ENCODE measurements around the gene TEX101.
"Not testable (repeated sequence)": the region's sequence is repeated elsewhere in the genome, so short reads cannot be mapped to it uniquely, and the experiment has no call there.

TEX101 gene

GRCh38 chr19:43414554-43414953 lies at the start of gene TEX101:
TEX101 (plus strand) TSS chr19:43414890; CDS start chr19:43415920, 1,030 bp downstream.
- no peak for DNase-seq (ENCODE audit: low read depth in 3 of 3, low spot score in 1 of 3)

- DNase-seq (ENCODE audit: low read depth in 3 of 3, low spot score in 1 of 3): not testable (repeated sequence)
Measured at GRCh38 chr19:43365677-43366076, 49.0 kb upstream of the TEX101 start.

- DNase-seq (ENCODE audit: low read depth in 3 of 3, low spot score in 1 of 3): no peak
Measured at GRCh38 chr19:43367822-43368221, 46.9 kb upstream of the TEX101 start.

GRCh38 chr19:43368897-43369296 lies 45.8 kb upstream of the TEX101 start:
- DNase-seq (ENCODE audit: low read depth in 3 of 3, low spot score in 1 of 3): not testable (repeated sequence)

- no peak for DNase-seq (ENCODE audit: low read depth in 3 of 3, low spot score in 1 of 3)
Measured at GRCh38 chr19:43371909-43372308, 42.8 kb upstream of the TEX101 start.

GRCh38 chr19:43372462-43372861 lies 42.2 kb upstream of the TEX101 start:
- DNase-seq (ENCODE audit: low read depth in 3 of 3, low spot score in 1 of 3): no peak

GRCh38 chr19:43377624-43378023 lies 37.1 kb upstream of the TEX101 start:
- DNase-seq (ENCODE audit: low read depth in 3 of 3, low spot score in 1 of 3): not testable (repeated sequence)

GRCh38 chr19:43380008-43380407 lies 34.7 kb upstream of the TEX101 start:
- no peak for DNase-seq (ENCODE audit: low read depth in 3 of 3, low spot score in 1 of 3)

GRCh38 chr19:43380771-43381386 lies 33.8 kb upstream of the TEX101 start:
- DNase-seq (ENCODE audit: low read depth in 3 of 3, low spot score in 1 of 3): no peak

- DNase-seq (ENCODE audit: low read depth in 3 of 3, low spot score in 1 of 3): not testable (repeated sequence)
Measured at GRCh38 chr19:43382586-43383216, 32.0 kb upstream of the TEX101 start.

GRCh38 chr19:43383254-43383653 lies 31.4 kb upstream of the TEX101 start:
- DNase-seq (ENCODE audit: low read depth in 3 of 3, low spot score in 1 of 3): not testable (repeated sequence)

GRCh38 chr19:43383759-43384158 lies 30.9 kb upstream of the TEX101 start:
- not testable (repeated sequence) for DNase-seq (ENCODE audit: low read depth in 3 of 3, low spot score in 1 of 3)

GRCh38 chr19:43390903-43391551 lies 23.7 kb upstream of the TEX101 start:
- DNase-seq (ENCODE audit: low read depth in 3 of 3, low spot score in 1 of 3): not testable (repeated sequence)

GRCh38 chr19:43391552-43391935 lies 23.1 kb upstream of the TEX101 start:
- DNase-seq (ENCODE audit: low read depth in 3 of 3, low spot score in 1 of 3): not testable (repeated sequence)

GRCh38 chr19:43393501-43393900 lies 21.2 kb upstream of the TEX101 start:
- DNase-seq (ENCODE audit: low read depth in 3 of 3, low spot score in 1 of 3): not testable (repeated sequence)

GRCh38 chr19:43395561-43395960 lies 19.1 kb upstream of the TEX101 start:
- no peak for DNase-seq (ENCODE audit: low read depth in 3 of 3, low spot score in 1 of 3)

GRCh38 chr19:43406297-43406696 lies 8.4 kb upstream of the TEX101 start:
- DNase-seq (ENCODE audit: low read depth in 3 of 3, low spot score in 1 of 3): no peak

GRCh38 chr19:43407416-43408005 lies 7.2 kb upstream of the TEX101 start:
- DNase-seq (ENCODE audit: low read depth in 3 of 3, low spot score in 1 of 3): no peak

- no peak for DNase-seq (ENCODE audit: low read depth in 3 of 3, low spot score in 1 of 3)
Measured at GRCh38 chr19:43408043-43408442, 6.6 kb upstream of the TEX101 start.

GRCh38 chr19:43409415-43409814 lies 5.3 kb upstream of the TEX101 start:
- no peak for DNase-seq (ENCODE audit: low read depth in 3 of 3, low spot score in 1 of 3)

GRCh38 chr19:43412441-43412840 lies 2.2 kb upstream of the TEX101 start:
- DNase-seq (ENCODE audit: low read depth in 3 of 3, low spot score in 1 of 3): no peak

All from stimulated activated CD4-positive, alpha-beta T cell treated with anti-CD3 and anti-CD28 coated beads, TNF-alpha, amount 100 ng/mL, for 1 hour (primary cell).